ENCODE results near the gene EGFR.

The EGFR gene

GRCh38 chr7:55234408-55234807 lies 215.6 kb downstream of the EGFR start:
- TF ChIP-seq CTCF (conservative IDR thresholded peaks at IDR 0.05; ENCODE audit: control insufficient read depth, insufficient read depth, low read depth, low read length), result no peak
- no peak overlapping the region for H3K4me3 ChIP-seq (ENCODE audit: control insufficient read depth, low read depth, low read length)
- no peak for DNase-seq (ENCODE audit: low read depth)

GRCh38 chr7:55235115-55235514 lies 216.3 kb downstream of the EGFR start:
- DNase-seq (ENCODE audit: low read depth), result no peak
- no peak overlapping the region for H3K4me3 ChIP-seq (ENCODE audit: control insufficient read depth, low read depth, low read length)
- no peak for TF ChIP-seq CTCF (conservative IDR thresholded peaks at IDR 0.05; ENCODE audit: control insufficient read depth, insufficient read depth, low read depth, low read length)

GRCh38 chr7:55235801-55236200 lies 217.0 kb downstream of the EGFR start:
- no peak for TF ChIP-seq CTCF (conservative IDR thresholded peaks at IDR 0.05; ENCODE audit: control insufficient read depth, insufficient read depth, low read depth, low read length)
- DNase-seq (ENCODE audit: low read depth), result no peak
- H3K4me3 ChIP-seq (ENCODE audit: control insufficient read depth, low read depth, low read length), result no peak overlapping the region

GRCh38 chr7:55236476-55236875 lies 217.7 kb downstream of the EGFR start:
- no peak for DNase-seq (ENCODE audit: low read depth)
- no peak overlapping the region for H3K4me3 ChIP-seq (ENCODE audit: control insufficient read depth, low read depth, low read length)
- no peak for TF ChIP-seq CTCF (conservative IDR thresholded peaks at IDR 0.05; ENCODE audit: control insufficient read depth, insufficient read depth, low read depth, low read length)

GRCh38 chr7:55237156-55237893 lies 218.5 kb downstream of the EGFR start:
- no peak overlapping the region for H3K4me3 ChIP-seq (ENCODE audit: control insufficient read depth, low read depth, low read length)
- no peak for TF ChIP-seq CTCF (conservative IDR thresholded peaks at IDR 0.05; ENCODE audit: control insufficient read depth, insufficient read depth, low read depth, low read length)
- no peak for DNase-seq (ENCODE audit: low read depth)

- DNase-seq (ENCODE audit: low read depth), result no peak
- H3K4me3 ChIP-seq (ENCODE audit: control insufficient read depth, low read depth, low read length), result no peak overlapping the region
- no peak for TF ChIP-seq CTCF (conservative IDR thresholded peaks at IDR 0.05; ENCODE audit: control insufficient read depth, insufficient read depth, low read depth, low read length)
Measured at GRCh38 chr7:55239406-55239805, 220.6 kb downstream of the EGFR start.

Measured in fibroblast of mammary gland (primary cell).